ENCODE results near the gene KCNJ12. TPM values are rescaled to one million over a fixed set of nuclear protein-coding genes. Genes with fewer than 3 reads are reported as not detected.

The KCNJ12 gene
- total RNA-seq, 4 donors from 2014 or later, result 18.2 to 35.7 (median 29.2) TPM

DNA sequence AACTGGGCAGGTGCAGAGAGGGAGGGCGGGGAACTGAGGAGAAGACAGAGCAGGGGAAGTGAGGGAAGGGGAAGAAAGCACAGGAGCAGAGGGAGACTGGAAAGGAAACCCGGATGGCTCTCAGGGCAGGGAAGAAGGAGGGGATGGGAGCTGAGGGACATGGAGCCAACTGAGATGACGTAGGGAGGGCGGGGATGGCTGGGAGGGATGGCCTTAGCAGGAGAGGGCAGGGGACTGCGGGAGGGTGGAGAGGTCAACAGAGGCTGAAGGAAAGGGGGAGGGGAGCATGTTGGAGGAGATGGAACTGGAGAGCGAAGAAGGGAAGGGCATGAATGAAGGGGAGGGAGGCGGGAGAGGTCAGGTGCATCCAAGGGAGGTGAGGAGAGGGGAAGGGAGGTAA, 81.9 kb downstream of the KCNJ12 start:
- Histone ChIP-seq H3K36me3 (no peaks in the 10 kb centered on the region), H3K27me3 (no peaks in the 10 kb centered on the region), H3K4me3 (no peak overlapping the region), H3K27ac (no peak overlapping the region), H3K4me1 (peaks cover 4% of the 10 kb centered on the region in 2 donors), H3K9me3 (no peaks in the 10 kb centered on the region)
- DNase-seq (no peak), ATAC-seq (no peak)
- in situ Hi-C loops (cut with MboI; ENCODE audit: low sequenced_read_pairs in 4 of 4) (loop anchor here in 2 of 4 donors (5.0 to 10.0 kb wide), 2 partner anchors 54 to 143 kb away; no protein-coding TSS in a partner anchor), intact Hi-C loops (cut with DNase I; ENCODE audit: low total_unique reads) (loop anchor here (10.0 kb wide), 1 partner anchor 333 kb away; the partner anchor contains the start of gene DHRS7B)
- TF ChIP-seq, protein P1, sequence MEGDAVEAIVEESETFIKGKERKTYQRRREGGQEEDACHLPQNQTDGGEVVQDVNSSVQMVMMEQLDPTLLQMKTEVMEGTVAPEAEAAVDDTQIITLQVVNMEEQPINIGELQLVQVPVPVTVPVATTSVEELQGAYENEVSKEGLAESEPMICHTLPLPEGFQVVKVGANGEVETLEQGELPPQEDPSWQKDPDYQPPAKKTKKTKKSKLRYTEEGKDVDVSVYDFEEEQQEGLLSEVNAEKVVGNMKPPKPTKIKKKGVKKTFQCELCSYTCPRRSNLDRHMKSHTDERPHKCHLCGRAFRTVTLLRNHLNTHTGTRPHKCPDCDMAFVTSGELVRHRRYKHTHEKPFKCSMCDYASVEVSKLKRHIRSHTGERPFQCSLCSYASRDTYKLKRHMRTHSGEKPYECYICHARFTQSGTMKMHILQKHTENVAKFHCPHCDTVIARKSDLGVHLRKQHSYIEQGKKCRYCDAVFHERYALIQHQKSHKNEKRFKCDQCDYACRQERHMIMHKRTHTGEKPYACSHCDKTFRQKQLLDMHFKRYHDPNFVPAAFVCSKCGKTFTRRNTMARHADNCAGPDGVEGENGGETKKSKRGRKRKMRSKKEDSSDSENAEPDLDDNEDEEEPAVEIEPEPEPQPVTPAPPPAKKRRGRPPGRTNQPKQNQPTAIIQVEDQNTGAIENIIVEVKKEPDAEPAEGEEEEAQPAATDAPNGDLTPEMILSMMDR (IDR thresholded peaks at IDR 0.05 in 4 of 5, conservative IDR thresholded peaks at IDR 0.05 in 1 of 5), result no peak
- no peak for TF ChIP-seq POLR2A (IDR thresholded peaks at IDR 0.05)

DNA sequence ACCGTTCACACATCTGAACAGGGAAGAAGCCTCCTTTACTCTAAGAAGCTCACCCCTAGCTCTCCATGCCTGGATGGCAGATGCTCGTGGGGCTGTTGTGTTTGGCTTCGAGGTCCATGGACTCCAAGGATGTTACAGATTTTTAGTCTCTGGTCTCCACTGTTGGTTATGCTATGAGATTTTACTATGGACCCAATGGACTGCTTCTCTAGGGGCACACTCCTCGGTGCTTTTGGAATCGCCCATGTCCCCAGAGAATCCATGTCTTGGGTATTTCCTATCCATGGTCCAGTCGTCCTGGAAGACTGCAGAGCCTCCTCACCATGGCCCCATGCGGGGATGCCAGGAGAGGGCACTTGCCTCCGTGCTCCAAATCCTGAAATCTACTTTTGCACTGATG, 83.4 kb downstream of the KCNJ12 start:
- in situ Hi-C loops (cut with MboI; ENCODE audit: low sequenced_read_pairs in 4 of 4), result loop anchor here in 2 of 4 donors (5.0 to 10.0 kb wide), 2 partner anchors 53 to 145 kb away; no protein-coding TSS in a partner anchor
- TF ChIP-seq POLR2A (IDR thresholded peaks at IDR 0.05), result no peak
- TF ChIP-seq, protein P1 (IDR thresholded peaks at IDR 0.05 in 4 of 5, conservative IDR thresholded peaks at IDR 0.05 in 1 of 5), result no peak
- H3K27ac ChIP-seq, result no peak overlapping the region
- no peaks in the 10 kb centered on the region for H3K36me3 ChIP-seq
- H3K4me3 ChIP-seq, result no peak overlapping the region
- H3K27me3 ChIP-seq, result peaks cover 0 to 6% (median 5%) of the 10 kb centered on the region in 3 donors
- ATAC-seq (no peak), DNase-seq (no peak)
- H3K4me1 ChIP-seq, result peaks cover 4% of the 10 kb centered on the region in 2 donors
- intact Hi-C loops (cut with DNase I; ENCODE audit: low total_unique reads), result loop anchor here (10.0 kb wide), 1 partner anchor 335 kb away; the partner anchor contains the start of gene DHRS7B
- H3K9me3 ChIP-seq, result no peaks in the 10 kb centered on the region

DNA sequence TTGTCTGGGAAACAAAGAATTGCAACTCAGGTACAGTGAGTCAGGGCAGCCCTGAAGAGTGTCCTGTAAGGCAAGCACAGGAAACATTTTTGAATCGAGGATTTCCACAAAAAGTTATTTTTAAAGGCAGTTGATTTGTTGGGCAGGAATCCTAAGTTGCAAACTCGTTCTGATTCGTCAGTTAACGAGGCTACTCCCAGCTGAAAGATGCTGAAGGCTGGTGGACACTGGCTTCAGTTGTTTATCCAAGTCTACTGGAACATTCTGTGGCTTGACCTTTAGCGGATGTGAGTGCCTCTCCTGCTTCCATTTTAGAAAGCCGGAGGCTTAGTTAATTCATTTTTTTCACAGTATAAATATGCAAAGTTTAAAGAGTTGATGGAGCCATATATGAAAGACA, 84.2 kb downstream of the KCNJ12 start:
- ATAC-seq (no peak), DNase-seq (no peak)
- H3K36me3 ChIP-seq, result no peaks in the 10 kb centered on the region
- in situ Hi-C loops (cut with MboI; ENCODE audit: low sequenced_read_pairs in 4 of 4) (loop anchor here in 2 of 4 donors (5.0 kb wide), 2 partner anchors 42 to 52 kb away; no protein-coding TSS in a partner anchor), intact Hi-C loops (cut with DNase I; ENCODE audit: low total_unique reads) (no loop called here)
- no peak overlapping the region for H3K4me3 ChIP-seq
- peaks cover 0 to 6% (median 5%) of the 10 kb centered on the region in 3 donors for H3K27me3 ChIP-seq
- peaks cover 4% of the 10 kb centered on the region in 2 donors for H3K4me1 ChIP-seq
- no peaks in the 10 kb centered on the region for H3K9me3 ChIP-seq
- no peak for TF ChIP-seq POLR2A (IDR thresholded peaks at IDR 0.05)
- TF ChIP-seq, protein P1 (IDR thresholded peaks at IDR 0.05 in 4 of 5, conservative IDR thresholded peaks at IDR 0.05 in 1 of 5), result no peak
- H3K27ac ChIP-seq, result no peak overlapping the region

DNA sequence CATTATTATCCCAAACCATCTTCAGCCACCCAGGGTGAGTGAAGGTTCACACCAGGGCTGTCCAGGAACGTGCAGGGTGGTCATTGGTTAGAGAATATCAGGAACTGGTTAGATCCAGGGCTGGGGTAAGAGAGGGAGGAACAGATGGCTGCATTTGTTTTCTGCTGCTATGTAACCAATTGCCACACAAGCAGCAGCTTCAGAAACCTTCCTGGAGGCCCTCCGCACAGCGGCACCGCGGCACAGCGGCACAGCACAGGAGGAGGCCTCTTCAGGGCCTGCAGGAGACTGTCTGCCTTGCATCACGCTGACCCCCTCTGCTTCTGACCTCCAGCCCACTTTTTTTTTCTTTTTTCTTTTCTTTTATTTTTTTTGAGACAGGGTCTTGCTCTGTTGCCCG, 86.1 kb downstream of the KCNJ12 start:
- H3K36me3 ChIP-seq, result no peaks in the 10 kb centered on the region
- no peaks in the 10 kb centered on the region for H3K9me3 ChIP-seq
- no peak for DNase-seq
- TF ChIP-seq, protein P1 (IDR thresholded peaks at IDR 0.05 in 4 of 5, conservative IDR thresholded peaks at IDR 0.05 in 1 of 5), result no peak
- TF ChIP-seq POLR2A (IDR thresholded peaks at IDR 0.05), result no peak
- intact Hi-C loops (cut with DNase I; ENCODE audit: low total_unique reads), result no loop called here
- H3K4me3 ChIP-seq, result no peak overlapping the region
- no peak for ATAC-seq
- in situ Hi-C loops (cut with MboI; ENCODE audit: low sequenced_read_pairs in 4 of 4), result loop anchor here in 2 of 4 donors (5.0 kb wide), 2 partner anchors 40 to 50 kb away; no protein-coding TSS in a partner anchor
- H3K27me3 ChIP-seq, result peaks cover 0 to 6% (median 5%) of the 10 kb centered on the region in 3 donors
- no peak overlapping the region for H3K27ac ChIP-seq
- no peaks in the 10 kb centered on the region for H3K4me1 ChIP-seq

Measured in gastrocnemius medialis (tissue), 4 donors.